ENCODE measurements around the gene NCKAP5.

Gene NCKAP5

GRCh38 chr2:132948211-132948610, 620.1 kb downstream of the NCKAP5 start:
- DNase-seq (ENCODE audit: low spot score): no peak

DNA sequence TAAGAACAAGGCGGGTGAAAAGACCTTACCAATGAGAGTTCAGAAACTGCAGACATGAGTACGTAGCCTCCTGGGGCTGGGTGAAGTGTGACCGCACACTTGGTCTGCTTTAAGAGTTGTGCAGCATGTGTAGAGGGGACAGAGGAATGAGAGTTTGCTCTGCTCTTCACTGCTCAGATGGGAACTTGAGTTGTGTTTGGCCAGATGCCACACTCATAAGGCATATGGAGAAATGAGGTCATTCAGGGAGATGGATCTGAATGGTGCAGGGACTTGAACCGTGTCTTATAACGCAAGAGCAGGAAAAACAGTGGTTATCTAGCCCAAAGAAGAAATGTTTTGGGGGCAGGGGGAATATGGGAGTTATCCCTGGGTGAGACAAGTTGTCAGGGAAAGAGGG, 624.4 kb downstream of the NCKAP5 start:
- no peak for DNase-seq (ENCODE audit: low spot score)

DNA sequence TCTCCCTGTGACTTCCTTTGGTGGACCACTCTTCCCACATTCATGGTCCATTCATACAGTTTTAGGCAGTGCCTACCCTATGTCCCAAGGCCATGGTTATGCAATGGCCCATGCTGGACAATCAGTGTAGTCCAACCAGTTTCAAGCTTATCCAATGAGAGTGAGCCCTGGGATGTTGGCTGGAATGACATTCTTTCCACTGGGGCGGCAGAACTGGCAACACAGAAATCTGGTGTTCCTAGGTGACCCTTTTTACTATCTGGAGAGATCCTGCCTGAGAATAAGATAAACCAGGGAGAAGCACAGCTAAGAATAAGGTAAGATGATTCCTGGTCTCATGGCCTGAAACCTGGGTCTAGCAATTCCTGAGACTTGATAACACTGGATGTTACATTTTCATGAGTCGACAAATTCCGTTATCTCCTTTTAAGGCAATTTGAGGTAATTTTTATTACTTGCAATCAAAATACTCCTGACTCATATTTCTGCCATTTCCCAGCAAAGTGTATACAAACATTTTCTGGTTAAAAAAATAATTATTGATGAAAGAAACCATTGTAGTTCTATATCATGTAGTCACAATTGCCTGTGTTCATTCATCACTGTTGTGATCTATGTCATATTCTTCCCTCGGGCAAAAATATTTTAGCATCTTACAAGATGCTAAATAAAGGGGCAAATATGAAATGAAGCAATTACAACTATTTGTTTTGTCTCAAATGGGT, 626.8 kb downstream of the NCKAP5 start:
- DNase-seq (ENCODE audit: low spot score): no peak

- DNase-seq (ENCODE audit: low spot score): peak; percentile 13
Measured at GRCh38 chr2:132937629-132938028, 630.6 kb downstream of the NCKAP5 start.

GRCh38 chr2:132936791-132937190, 631.5 kb downstream of the NCKAP5 start:
- no peak for DNase-seq (ENCODE audit: low spot score)

GRCh38 chr2:132936261-132936660, 632.0 kb downstream of the NCKAP5 start:
- DNase-seq (ENCODE audit: low spot score): peak; percentile 12

GRCh38 chr2:132929786-132930185, 638.5 kb downstream of the NCKAP5 start:
- no peak for DNase-seq (ENCODE audit: low spot score)

GRCh38 chr2:132923787-132924186, 644.5 kb downstream of the NCKAP5 start:
- peak; percentile 43 for DNase-seq (ENCODE audit: low spot score)

- no peak for DNase-seq (ENCODE audit: low spot score)
Measured at GRCh38 chr2:132915812-132916549, 652.3 kb downstream of the NCKAP5 start.

DNA sequence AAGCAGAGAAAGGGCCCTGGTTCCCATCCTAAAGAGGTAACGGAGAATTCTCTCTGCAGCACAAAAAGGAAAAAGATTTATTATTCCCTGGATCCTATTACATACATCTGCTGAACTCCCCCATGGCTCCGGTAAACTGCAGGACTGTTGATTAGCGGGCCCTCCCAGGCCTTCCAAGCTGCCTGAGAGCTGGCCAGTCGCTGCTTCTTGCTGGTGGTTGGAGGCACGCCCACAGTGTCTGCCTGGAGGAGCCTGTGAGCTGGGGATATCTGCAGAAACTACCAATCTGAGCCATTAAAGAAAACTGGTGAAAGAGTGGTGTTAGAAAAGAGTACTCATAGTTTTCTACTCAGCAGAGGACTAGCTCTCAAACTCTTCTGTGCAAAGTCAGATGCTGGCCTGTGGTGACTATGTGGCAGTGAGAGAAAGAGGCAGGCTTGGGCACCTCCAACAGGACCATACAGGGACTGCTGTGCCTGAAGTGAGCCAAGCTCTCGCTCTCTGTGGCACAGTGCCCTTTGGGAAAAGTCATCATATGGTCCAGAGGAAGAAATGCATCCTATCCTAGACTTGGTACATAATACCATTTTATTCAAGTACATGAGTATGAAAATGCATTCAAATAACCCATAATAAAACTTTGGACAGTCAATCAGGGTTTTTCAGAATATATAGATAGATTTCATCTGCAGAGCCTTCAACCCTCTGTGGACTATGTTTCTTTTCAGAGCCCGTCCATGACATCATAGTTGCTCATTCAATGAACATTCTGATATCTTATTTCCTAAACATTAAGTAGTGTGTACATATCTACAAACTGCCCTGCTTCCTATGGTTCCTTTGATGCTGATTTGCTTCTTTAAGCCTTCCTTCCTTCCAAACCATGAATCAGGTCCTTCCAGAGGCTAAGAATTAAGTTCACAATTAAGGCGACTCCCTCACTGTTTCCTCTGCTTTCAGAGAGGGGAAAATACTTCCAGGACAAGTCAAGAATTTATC, 656.2 kb downstream of the NCKAP5 start:
- peak; percentile 13 for DNase-seq (ENCODE audit: low spot score)

- no peak for DNase-seq (ENCODE audit: low spot score)
Measured at GRCh38 chr2:132910432-132910831, 657.8 kb downstream of the NCKAP5 start.

GRCh38 chr2:132909427-132909826, 658.8 kb downstream of the NCKAP5 start:
- peak; percentile 29 for DNase-seq (ENCODE audit: low spot score)

GRCh38 chr2:132904142-132904842, 664.0 kb downstream of the NCKAP5 start:
- no peak for DNase-seq (ENCODE audit: low spot score)

- DNase-seq (ENCODE audit: low spot score): no peak
Measured at GRCh38 chr2:132902626-132903025, 665.6 kb downstream of the NCKAP5 start.

GRCh38 chr2:132901661-132902060, 666.6 kb downstream of the NCKAP5 start:
- no peak for DNase-seq (ENCODE audit: low spot score)

DNA sequence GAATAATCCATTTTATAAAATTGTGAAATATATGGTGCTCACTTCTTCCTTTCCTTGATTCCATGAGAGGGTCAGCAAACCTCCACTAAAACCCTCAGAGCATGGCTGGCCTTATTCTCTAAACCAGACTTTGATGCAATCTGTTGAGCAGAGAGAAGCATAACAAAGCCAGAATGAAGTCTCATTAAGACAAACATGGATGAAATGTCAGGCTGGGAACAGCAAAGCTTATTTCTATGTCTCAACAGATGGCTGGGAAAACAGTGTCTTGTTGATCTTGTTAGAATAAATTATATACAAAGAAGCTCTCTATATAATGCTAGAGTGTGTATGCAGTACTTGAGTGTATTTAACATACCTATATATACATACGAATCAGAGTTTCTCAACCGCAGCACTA, 671.2 kb downstream of the NCKAP5 start:
- DNase-seq (ENCODE audit: low spot score): no peak

DNA sequence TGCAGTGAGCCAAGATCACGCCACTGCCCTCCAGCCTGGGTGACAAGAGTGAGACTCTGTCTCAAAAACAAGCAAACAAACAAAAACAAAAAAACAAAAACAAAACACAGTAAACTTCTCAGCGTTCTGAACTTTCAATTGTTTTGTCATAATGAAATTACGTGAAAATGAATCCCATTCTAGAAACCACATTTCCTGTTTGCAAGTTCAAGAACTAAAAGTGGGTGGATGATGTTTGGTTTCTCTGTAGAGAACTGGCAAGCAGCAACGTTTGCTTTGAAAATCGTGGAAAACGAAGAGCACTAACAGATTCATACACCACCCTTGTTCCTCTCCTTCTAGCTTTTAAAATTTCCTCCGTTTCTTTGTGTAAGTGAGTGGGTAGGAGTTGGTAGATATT, 672.2 kb downstream of the NCKAP5 start:
- DNase-seq (ENCODE audit: low spot score): no peak

GRCh38 chr2:132891498-132891897, 676.8 kb downstream of the NCKAP5 start:
- DNase-seq (ENCODE audit: low spot score): no peak

- DNase-seq (ENCODE audit: low spot score): no peak
Measured at GRCh38 chr2:132886574-132886973, 681.7 kb downstream of the NCKAP5 start.

- DNase-seq (ENCODE audit: low spot score): no peak
Measured at GRCh38 chr2:132884705-132885104, 683.6 kb downstream of the NCKAP5 start.

DNA sequence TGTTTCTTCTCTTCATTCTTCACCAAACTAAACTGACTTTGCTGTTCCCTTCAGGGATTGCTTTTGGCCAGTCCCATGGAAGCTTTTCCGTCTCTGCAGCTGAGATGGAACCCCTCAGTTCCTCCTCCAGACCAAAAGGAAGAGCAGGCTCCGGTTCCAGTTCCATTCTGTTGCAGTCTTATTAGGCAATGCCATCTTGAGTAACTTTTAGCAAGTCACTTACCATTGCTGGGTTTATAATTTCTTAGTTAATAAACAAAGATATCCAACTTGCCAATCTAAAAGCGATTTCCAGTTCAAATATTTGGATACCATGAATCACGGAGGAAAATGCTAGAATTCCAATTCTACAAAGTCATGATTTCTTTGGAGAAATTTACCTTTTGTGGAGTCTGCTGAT, 684.0 kb downstream of the NCKAP5 start:
- DNase-seq (ENCODE audit: low spot score): no peak

DNA sequence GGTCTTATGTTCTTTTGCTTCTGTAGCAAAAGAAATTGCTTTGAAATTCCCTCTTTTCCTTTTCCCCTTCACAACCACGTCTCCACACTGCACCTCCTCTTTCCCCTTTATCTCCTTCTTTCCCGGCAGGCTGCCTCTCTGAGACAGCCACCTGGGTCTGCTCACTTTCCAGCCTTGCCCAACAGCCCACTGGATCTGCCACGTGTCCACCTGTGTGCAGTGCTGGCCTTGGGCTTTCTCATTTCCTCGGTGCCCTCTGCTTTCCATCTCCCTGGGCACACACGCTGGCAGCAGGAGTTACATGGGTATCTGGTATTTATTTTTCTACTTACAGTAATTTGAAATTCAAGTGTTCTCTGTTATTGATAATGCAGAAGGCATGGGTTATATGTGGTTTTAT, 684.8 kb downstream of the NCKAP5 start:
- DNase-seq (ENCODE audit: low spot score): no peak

Measured in AG20443 (cell line).